ENCODE measurements around the gene ATP10B. TPM values are rescaled to one million over a fixed set of nuclear protein-coding genes. Genes with fewer than 3 reads are reported as not detected.
"Not testable (repeated sequence)": the region's sequence is repeated elsewhere in the genome, so short reads cannot be mapped to it uniquely, and the experiment has no call there.

The ATP10B gene
- total RNA-seq, 1 donor from 2014 or later, result not detected

- DNase-seq, result no peak
- no peak for ATAC-seq
- intact Hi-C loops (cut with micrococcal nuclease), result no loop called here
These were observed 16.6 kb downstream of the ATP10B start for GRCh38 chr5:160835376-160835775.

- ATAC-seq (no peak), DNase-seq (no peak)
- intact Hi-C loops (cut with micrococcal nuclease), result no loop called here
These were observed 18.2 kb downstream of the ATP10B start for GRCh38 chr5:160833806-160834205.

- no peak for ATAC-seq
- intact Hi-C loops (cut with micrococcal nuclease), result no loop called here
- no peak for DNase-seq
These were observed 20.2 kb downstream of the ATP10B start for GRCh38 chr5:160831801-160832200.

- DNase-seq (no peak), ATAC-seq (no peak)
- intact Hi-C loops (cut with micrococcal nuclease), result no loop called here
These were observed 27.6 kb downstream of the ATP10B start for GRCh38 chr5:160824301-160825001.

GRCh38 chr5:160812996-160813395, 39.0 kb downstream of the ATP10B start:
- ATAC-seq; DNase-seq; intact Hi-C loops (cut with micrococcal nuclease): not testable (repeated sequence)

- intact Hi-C loops (cut with micrococcal nuclease), result no loop called here
- DNase-seq (no peak), ATAC-seq (no peak)
These were observed 46.6 kb downstream of the ATP10B start for GRCh38 chr5:160805376-160805775.

- DNase-seq (no peak), ATAC-seq (no peak)
- intact Hi-C loops (cut with micrococcal nuclease), result no loop called here
These were observed 49.4 kb downstream of the ATP10B start for GRCh38 chr5:160802592-160802991.

- intact Hi-C loops (cut with micrococcal nuclease), result no loop called here
- ATAC-seq (no peak), DNase-seq (no peak)
These were observed 51.4 kb downstream of the ATP10B start for GRCh38 chr5:160800375-160801275.

- no peak for DNase-seq
- peak; percentile 28 for ATAC-seq
- intact Hi-C loops (cut with micrococcal nuclease), result no loop called here
These were observed 52.8 kb downstream of the ATP10B start for GRCh38 chr5:160799184-160799583.

- ATAC-seq (no peak), DNase-seq (no peak)
- intact Hi-C loops (cut with micrococcal nuclease), result no loop called here
These were observed 55.0 kb downstream of the ATP10B start for GRCh38 chr5:160797020-160797419.

GRCh38 chr5:160793530-160793899, 58.5 kb downstream of the ATP10B start:
- intact Hi-C loops (cut with micrococcal nuclease), result no loop called here
- no peak for ATAC-seq
- DNase-seq, result no peak

- intact Hi-C loops (cut with micrococcal nuclease), result no loop called here
- no peak for DNase-seq
- ATAC-seq, result no peak
These were observed 59.1 kb downstream of the ATP10B start for GRCh38 chr5:160792732-160793529.

GRCh38 chr5:160792281-160792680, 59.7 kb downstream of the ATP10B start:
- intact Hi-C loops (cut with micrococcal nuclease), result no loop called here

GRCh38 chr5:160789219-160789859, 62.7 kb downstream of the ATP10B start:
- ATAC-seq, result no peak
- no peak for DNase-seq
- intact Hi-C loops (cut with micrococcal nuclease), result no loop called here

More at GRCh38 chr5:160792281-160792680, 59.7 kb downstream of the ATP10B start:
- ATAC-seq, result no peak
- no peak for DNase-seq

GRCh38 chr5:160788102-160788660, 63.8 kb downstream of the ATP10B start:
- intact Hi-C loops (cut with micrococcal nuclease), result no loop called here
- DNase-seq, result no peak

GRCh38 chr5:160787240-160787639, 64.8 kb downstream of the ATP10B start:
- ATAC-seq (no peak), DNase-seq (no peak)
- intact Hi-C loops (cut with micrococcal nuclease), result no loop called here

More at GRCh38 chr5:160788102-160788660, 63.8 kb downstream of the ATP10B start:
- no peak for ATAC-seq

- intact Hi-C loops (cut with micrococcal nuclease), result no loop called here
- DNase-seq (no peak), ATAC-seq (no peak)
These were observed 77.2 kb downstream of the ATP10B start for GRCh38 chr5:160774666-160775315.

GRCh38 chr5:160773646-160774410, 78.2 kb downstream of the ATP10B start:
- intact Hi-C loops (cut with micrococcal nuclease), result no loop called here
- ATAC-seq, result no peak
- no peak for DNase-seq
